ENCODE measurements around the gene ACBD3. TPM values are rescaled to one million over a fixed set of nuclear protein-coding genes. Genes with fewer than 3 reads are reported as not detected.

Gene ACBD3
- total and polyA plus RNA-seq, 8 donors = 5.9 to 24.4 (median 17.3) TPM

DNA sequence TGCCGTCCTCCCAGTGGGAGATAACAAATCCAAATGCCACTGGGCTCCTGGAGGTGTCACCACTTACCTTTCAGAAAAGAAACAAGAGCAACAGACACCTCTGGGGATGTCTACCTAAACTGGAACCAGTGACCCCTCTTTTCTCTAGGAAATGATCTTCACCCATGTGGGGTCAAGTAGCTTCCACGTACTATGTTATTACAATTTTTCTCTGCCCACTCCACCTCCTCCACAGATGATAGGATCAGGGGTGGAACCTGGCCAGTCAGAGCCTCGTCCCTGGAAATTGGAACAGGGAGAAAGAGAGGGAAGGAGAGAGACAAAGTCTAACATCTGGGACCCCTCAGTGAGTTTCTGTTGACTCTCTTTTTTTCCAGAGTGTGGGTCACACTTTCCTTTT, 73.9 kb downstream of the ACBD3 start:
- TF ChIP-seq, protein P1, sequence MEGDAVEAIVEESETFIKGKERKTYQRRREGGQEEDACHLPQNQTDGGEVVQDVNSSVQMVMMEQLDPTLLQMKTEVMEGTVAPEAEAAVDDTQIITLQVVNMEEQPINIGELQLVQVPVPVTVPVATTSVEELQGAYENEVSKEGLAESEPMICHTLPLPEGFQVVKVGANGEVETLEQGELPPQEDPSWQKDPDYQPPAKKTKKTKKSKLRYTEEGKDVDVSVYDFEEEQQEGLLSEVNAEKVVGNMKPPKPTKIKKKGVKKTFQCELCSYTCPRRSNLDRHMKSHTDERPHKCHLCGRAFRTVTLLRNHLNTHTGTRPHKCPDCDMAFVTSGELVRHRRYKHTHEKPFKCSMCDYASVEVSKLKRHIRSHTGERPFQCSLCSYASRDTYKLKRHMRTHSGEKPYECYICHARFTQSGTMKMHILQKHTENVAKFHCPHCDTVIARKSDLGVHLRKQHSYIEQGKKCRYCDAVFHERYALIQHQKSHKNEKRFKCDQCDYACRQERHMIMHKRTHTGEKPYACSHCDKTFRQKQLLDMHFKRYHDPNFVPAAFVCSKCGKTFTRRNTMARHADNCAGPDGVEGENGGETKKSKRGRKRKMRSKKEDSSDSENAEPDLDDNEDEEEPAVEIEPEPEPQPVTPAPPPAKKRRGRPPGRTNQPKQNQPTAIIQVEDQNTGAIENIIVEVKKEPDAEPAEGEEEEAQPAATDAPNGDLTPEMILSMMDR (IDR thresholded peaks at IDR 0.05) = no peak
- no peaks in the 10 kb centered on the region for H3K36me3 ChIP-seq
- H3K4me1 ChIP-seq = peaks cover 8 to 20% (median 9%) of the 10 kb centered on the region in 3 donors
- no peak overlapping the region for H3K27ac ChIP-seq
- 78 to 87% methylated on average over 3 of the region's 3 CpGs for whole genome bisulfite sequencing, 2 donors
- no peak overlapping the region for H3K4me3 ChIP-seq
- no peaks in the 10 kb centered on the region for H3K27me3 ChIP-seq
- FAIRE-seq = no peak
- H3K9me3 ChIP-seq = no peaks in the 10 kb centered on the region
- no peak for ATAC-seq
- DNase-seq = no peak
- intact Hi-C loops (cut with DNase I) = no loop called here

DNA sequence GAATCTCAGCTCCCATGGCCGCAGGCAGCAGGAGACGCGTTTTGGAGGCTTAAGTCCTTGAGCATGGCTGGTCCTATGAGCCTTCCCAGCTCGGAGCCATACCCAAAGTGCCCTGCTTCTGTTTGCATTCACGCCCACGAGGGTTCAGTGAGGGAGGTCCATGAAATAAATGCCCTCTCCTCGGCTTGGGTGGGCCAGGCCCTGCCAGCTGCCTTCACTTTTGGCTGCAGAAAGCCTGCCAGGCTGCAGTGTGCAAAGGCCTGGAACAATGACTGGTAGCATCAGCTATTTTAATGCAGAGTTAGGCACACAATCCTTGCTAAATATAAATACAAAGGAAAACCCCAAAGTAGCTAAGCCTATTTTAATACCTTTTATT, 74.7 kb downstream of the ACBD3 start:
- intact Hi-C loops (cut with DNase I) = no loop called here
- peak in 1 of 6 donors; percentile 49 for DNase-seq

DNA sequence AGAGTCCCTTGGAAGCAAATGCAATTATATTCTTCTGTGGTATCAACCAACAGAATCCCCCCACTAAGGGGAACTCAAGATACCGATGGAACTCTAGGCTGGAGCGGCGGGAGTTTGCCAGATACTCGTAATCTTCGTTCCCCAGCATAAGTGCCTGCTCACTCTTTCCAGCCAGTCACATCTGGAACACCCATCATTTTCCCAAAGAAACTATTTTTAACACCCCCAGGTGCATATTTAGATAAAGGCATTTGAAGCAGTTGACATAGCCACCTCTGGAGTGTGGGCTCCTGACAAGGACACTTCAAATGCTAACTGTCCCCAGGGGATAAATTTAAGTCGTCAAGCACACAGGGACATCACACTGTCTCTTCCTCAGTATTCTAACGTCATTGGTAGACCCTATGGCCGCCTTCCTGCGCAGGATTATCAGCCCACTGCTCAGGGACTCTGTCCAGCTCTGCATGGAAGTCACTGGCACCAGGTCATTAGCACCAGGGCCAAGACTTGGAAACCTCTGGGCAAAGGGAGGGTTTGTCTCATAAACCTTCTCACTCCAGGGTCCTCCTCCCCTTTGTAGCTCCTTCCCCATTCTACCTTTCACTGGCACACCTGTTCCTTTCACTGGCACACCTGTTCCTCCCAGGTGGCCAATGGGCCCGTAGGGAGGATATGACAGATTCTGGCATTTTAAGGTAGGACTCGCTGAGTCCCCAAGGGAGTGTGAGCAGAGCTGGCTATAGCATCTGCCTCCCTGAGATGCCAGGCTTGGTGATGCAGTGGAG, 75.3 kb downstream of the ACBD3 start:
- peak overlapping the region; percentile 24 to 75 (median 56) for H3K4me3 ChIP-seq
- ATAC-seq = peak in 3 of 4 donors; percentile 4 to 12 (median 8)

More for the DNA sequence above, 74.7 kb downstream of the ACBD3 start:
- peaks cover 8 to 20% (median 9%) of the 10 kb centered on the region in 3 donors for H3K4me1 ChIP-seq
- FAIRE-seq (no peak), ATAC-seq (no peak)
- H3K36me3 ChIP-seq = no peaks in the 10 kb centered on the region
- H3K27ac ChIP-seq = peak overlapping the region in 2 of 4 donors; percentile 93 to 100
- WGBS, 2 donors = 72 to 82% methylated on average over 7 of the region's 7 CpGs
- no peak overlapping the region for H3K4me3 ChIP-seq
- TF ChIP-seq, protein P1 (IDR thresholded peaks at IDR 0.05) = no peak
- no peaks in the 10 kb centered on the region for H3K27me3 ChIP-seq
- no peaks in the 10 kb centered on the region for H3K9me3 ChIP-seq

DNA sequence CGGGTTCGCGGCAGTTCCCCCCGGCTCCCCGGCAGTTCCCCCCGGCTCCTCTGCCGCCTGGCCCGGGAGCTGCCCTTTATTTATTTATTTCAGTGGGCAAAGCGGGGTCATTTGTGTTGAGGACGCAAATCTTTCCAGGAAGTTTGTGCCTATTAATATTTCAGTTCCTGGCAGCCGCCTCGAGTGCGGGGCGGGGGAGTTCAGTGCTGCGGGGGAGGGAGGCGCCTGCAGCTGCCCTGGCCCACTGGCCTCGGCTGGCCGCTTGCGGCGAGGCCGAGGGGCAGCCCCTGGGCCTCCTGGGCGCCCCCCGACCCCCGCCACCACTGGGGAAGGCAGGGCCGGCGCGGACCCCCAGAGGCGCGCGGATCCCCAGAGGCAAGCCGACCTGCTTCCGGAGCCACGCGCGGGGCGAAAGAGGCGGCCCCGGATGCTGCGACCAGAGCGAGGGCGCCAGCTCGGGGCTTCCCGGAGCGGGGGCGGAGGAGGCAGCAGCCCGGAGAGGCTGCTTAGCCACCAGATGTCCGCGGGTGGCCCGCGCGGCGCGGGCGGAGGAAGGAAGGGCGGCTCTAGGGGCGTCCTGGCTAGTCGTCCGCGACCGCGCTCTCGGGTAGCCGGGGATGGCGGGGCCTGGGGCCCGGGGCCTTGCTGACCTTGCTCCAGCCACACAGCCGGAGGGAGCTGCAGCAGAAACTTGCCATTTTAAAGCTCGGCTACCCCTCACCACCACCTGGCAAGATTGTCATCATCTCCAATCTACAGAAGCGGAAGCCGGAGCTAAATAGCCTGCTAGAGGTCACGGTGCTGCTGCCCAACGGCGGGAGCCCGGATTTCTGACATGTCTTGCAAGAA, 76.1 kb downstream of the ACBD3 start:
- WGBS, 2 donors = 1% methylated on average over 55 to 73 of the region's 73 CpGs
- intact Hi-C loops (cut with DNase I) = no loop called here

More for the DNA sequence above, 75.3 kb downstream of the ACBD3 start:
- H3K4me1 ChIP-seq = peaks cover 8 to 20% (median 9%) of the 10 kb centered on the region in 3 donors
- 21 to 26% methylated on average over 11 of the region's 11 CpGs for WGBS, 2 donors
- intact Hi-C loops (cut with DNase I) = no loop called here
- H3K27ac ChIP-seq = peak overlapping the region; percentile 93 to 100 (median 99)
- H3K36me3 ChIP-seq = no peaks in the 10 kb centered on the region
- FAIRE-seq (no peak), DNase-seq (peak in 1 of 6 donors; percentile 16)
- H3K27me3 ChIP-seq = no peaks in the 10 kb centered on the region
- H3K9me3 ChIP-seq = no peaks in the 10 kb centered on the region
- TF ChIP-seq, protein P1 (IDR thresholded peaks at IDR 0.05) = no peak

More for the DNA sequence above, 76.1 kb downstream of the ACBD3 start:
- peak overlapping the region; percentile 24 to 75 (median 56) for H3K4me3 ChIP-seq
- TF ChIP-seq, protein P1 (IDR thresholded peaks at IDR 0.05) = no peak
- no peaks in the 10 kb centered on the region for H3K9me3 ChIP-seq
- no peaks in the 10 kb centered on the region for H3K27me3 ChIP-seq
- H3K4me1 ChIP-seq = peaks cover 8 to 20% (median 9%) of the 10 kb centered on the region in 3 donors
- H3K27ac ChIP-seq = peak overlapping the region; percentile 93 to 100 (median 99)
- no peak for FAIRE-seq
- no peaks in the 10 kb centered on the region for H3K36me3 ChIP-seq
- DNase-seq = peak; percentile 79 to 89 (median 84)
- peak; percentile 69 to 82 (median 80) for ATAC-seq

Data from pancreas (tissue), 10 donors.